ENCODE measurements around the gene MRGPRX4. TPM values are rescaled to one million over a fixed set of nuclear protein-coding genes. Genes with fewer than 3 reads are reported as not detected.

Gene MRGPRX4
- total RNA-seq, 1 experiment from 2014 or later: not detected

GRCh38 chr11:18132341-18132740, 40.3 kb upstream of the MRGPRX4 start, which contains the start of gene MRGPRX3:
MRGPRX3 (plus strand) TSS chr11:18132571; CDS start chr11:18137203, 4,632 bp downstream.
- Histone ChIP-seq H2BK20ac (ENCODE audit: low read depth, low read length, poor library complexity, severe bottlenecking) (no peak within 1 kb of the TSS), H3K4me2 (ENCODE audit: insufficient read depth, insufficient read length, low read length) (no peak within 1 kb of the TSS), H4K91ac (ENCODE audit: insufficient read length, low read depth, low read length) (no peak within 1 kb of the TSS), H3K23me2 (ENCODE audit: insufficient read length, low read depth, low read length, poor library complexity, severe bottlenecking) (no peaks in the 10 kb centered on the region), H3K9me3 (ENCODE audit: control insufficient read depth, low read depth, low read length) (no peaks in the 10 kb centered on the region), H2BK5ac (ENCODE audit: insufficient read length, low read length) (no peak within 1 kb of the TSS), H3K27me3 (ENCODE audit: insufficient read depth, low read length) (no peaks in the 10 kb centered on the region), H2AFZ (ENCODE audit: low read length) (no peak within 1 kb of the TSS), H3K27ac (ENCODE audit: insufficient read length, low read depth, low read length) (no peak within 1 kb of the TSS), H2AK5ac (ENCODE audit: insufficient read length, low read length) (no peak within 1 kb of the TSS), H2BK12ac (ENCODE audit: insufficient read length, low read depth, low read length) (no peak within 1 kb of the TSS), H3K56ac (ENCODE audit: insufficient read length, low read depth, low read length) (no peak within 1 kb of the TSS), H2BK15ac (ENCODE audit: low read depth, low read length) (no peak within 1 kb of the TSS), H4K5ac (ENCODE audit: insufficient read length, low read depth, low read length) (no peak within 1 kb of the TSS), H3T11ph (ENCODE audit: low read length) (no peak within 1 kb of the TSS), H4K8ac (replicated peaks; ENCODE audit: insufficient read length, low read depth, low read length) (no peak within 1 kb of the TSS), H3K79me1 (ENCODE audit: insufficient read depth, low read depth, low read length, poor library complexity, severe bottlenecking) (no peaks in the 10 kb centered on the region), H2BK120ac (ENCODE audit: low read depth, low read length, poor library complexity, severe bottlenecking) (no peak within 1 kb of the TSS), H3K9ac (ENCODE audit: extremely low read depth, insufficient read length, low read length) (no peak within 1 kb of the TSS), H3K4me1 (ENCODE audit: insufficient read depth, low read length) (peaks cover 9% of the 10 kb centered on the region), H3K4ac (ENCODE audit: low read depth, low read length) (no peak within 1 kb of the TSS), H3K14ac (ENCODE audit: insufficient read depth, low read length) (no peak within 1 kb of the TSS), H4K20me1 (ENCODE audit: control insufficient read depth, insufficient read depth, insufficient read length) (no peaks in the 10 kb centered on the region), H3K18ac (ENCODE audit: insufficient read length, low read depth, low read length) (no peak within 1 kb of the TSS), H3K79me2 (ENCODE audit: insufficient read depth, low read length) (no peaks in the 10 kb centered on the region), H3K23ac (ENCODE audit: insufficient read length, low read depth, low read length) (no peak within 1 kb of the TSS)
- Mint-ChIP-seq H3K36me3 (ENCODE audit: insufficient read depth in 1 of 3, low read depth in 3 of 3) (peaks cover 0 to 5% (median 2%) of the 10 kb centered on the region in 3 experiments; a peak in 4 of 7 replicates), H3K4me1 (peaks cover 14 to 16% of the 10 kb centered on the region in 2 experiments), H3K9me3 (peaks cover 16 to 24% of the 10 kb centered on the region in 2 experiments), H3K27ac (no peak within 1 kb of the TSS), H3K27me3 (ENCODE audit: low read depth) (peaks cover 2% of the 10 kb centered on the region), H3K4me3 (no peak within 1 kb of the TSS)
- no CpG with 5 or more reads among the region's 3 CpGs for WGBS (ENCODE audit: extremely low coverage, insufficient read length, low lambda C conversion rate)
- TF ChIP-seq CTCF (conservative IDR thresholded peaks at IDR 0.05): no peak
- DNase-seq: no peak

Measured in H9 (cell line).